ENCODE results near the gene THAP4.
"Not testable (repeated sequence)": the region's sequence is repeated elsewhere in the genome, so short reads cannot be mapped to it uniquely, and the experiment has no call there.

The THAP4 gene

GRCh38 chr2:241671457-241672240 lies 34.7 kb upstream of the THAP4 start:
- no peak for TF ChIP-seq CTCF (IDR thresholded peaks at IDR 0.05; ENCODE audit: insufficient read depth, missing control alignments)
- DNase-seq (ENCODE audit: insufficient read length, low spot score): no peak
- no peak for FAIRE-seq

GRCh38 chr2:241670333-241671110 lies 33.6 kb upstream of the THAP4 start:
- FAIRE-seq: no peak
- no peak for TF ChIP-seq CTCF (IDR thresholded peaks at IDR 0.05; ENCODE audit: insufficient read depth, missing control alignments)
- no peak for DNase-seq (ENCODE audit: insufficient read length, low spot score)

- no peak for TF ChIP-seq CTCF (IDR thresholded peaks at IDR 0.05; ENCODE audit: insufficient read depth, missing control alignments)
- DNase-seq (ENCODE audit: insufficient read length, low spot score): no peak
- no peak for FAIRE-seq
Measured at GRCh38 chr2:241668839-241669238, 31.9 kb upstream of the THAP4 start.

GRCh38 chr2:241668354-241668753 lies 31.4 kb upstream of the THAP4 start:
- DNase-seq (ENCODE audit: insufficient read length, low spot score): no peak
- no peak for FAIRE-seq
- TF ChIP-seq CTCF (IDR thresholded peaks at IDR 0.05; ENCODE audit: insufficient read depth, missing control alignments): no peak

DNA sequence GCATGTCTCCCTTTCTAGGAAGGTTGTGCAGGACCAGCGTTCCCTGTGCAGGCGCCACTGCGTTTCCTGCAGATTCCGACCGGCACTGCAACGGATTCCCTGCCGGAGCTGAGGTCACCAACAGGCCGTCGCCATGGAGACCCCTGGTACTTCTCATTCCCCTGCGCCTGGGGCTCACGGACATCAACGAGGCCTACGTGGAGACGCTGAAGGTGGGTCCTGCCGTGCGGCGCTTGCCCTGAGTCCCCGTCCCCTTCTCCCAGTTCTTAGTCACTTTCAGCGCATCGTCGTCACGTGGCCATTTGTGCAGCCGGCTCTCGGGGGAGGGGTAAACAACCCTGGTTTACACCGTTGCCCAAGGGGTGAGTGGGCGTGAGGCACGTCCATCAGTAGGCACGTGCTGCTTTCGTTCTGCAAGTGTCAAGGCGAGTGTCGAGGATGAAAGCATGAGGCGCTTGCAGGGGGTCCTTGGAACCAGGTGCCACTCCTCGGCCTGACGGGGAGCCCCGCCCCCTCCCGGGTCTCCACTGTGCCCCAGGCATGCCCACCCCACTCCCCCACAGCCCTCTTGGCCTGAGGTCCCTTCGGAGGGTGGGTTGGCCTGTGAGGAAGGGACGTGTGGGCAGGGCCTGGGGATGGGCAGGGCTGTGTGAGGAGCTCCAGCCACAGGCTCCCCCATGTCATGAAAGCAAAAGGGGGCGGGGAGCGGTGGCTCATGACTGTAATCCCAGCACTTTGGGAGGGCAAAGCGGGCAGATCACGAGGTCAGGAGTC lies 29.9 kb upstream of the THAP4 start:
- DNase-seq (ENCODE audit: insufficient read length, low spot score) (no peak), FAIRE-seq (no peak)
- no peak for TF ChIP-seq CTCF (IDR thresholded peaks at IDR 0.05; ENCODE audit: insufficient read depth, missing control alignments)

DNA sequence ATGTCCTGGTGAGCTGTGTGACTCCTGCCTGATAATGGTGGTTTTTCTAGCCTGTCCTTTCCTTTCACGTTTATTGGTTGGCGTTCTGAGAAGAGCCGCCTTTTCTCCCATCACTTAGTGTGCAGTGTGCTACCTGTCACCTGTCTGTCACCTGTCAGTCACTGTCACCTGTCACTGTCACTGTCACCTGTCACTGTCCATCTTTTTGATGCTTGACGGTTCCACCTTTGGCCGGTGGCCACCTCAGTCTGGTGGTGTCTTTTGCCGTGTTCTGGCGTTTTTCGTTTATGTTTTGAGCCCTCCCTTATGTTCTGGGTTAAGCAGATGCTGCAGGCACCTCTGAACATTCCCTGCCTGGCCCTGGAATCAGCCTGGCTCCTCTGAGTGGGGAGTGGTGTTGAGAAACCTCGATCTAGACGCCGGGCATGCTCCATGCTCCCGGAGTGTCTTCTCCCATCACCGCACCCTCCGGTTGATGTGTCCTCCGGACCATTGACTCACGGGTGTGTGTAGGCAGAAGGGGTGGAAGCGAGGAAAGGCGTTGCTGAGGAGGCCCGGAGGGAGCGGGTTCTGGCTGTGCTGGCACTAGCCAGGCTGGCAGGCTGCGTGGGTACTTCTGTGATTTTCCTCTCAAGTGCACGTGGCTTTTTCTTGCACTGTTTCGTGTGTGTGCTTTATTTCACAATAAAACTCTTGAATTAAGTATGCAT lies 28.9 kb upstream of the THAP4 start:
- no peak for TF ChIP-seq CTCF (IDR thresholded peaks at IDR 0.05; ENCODE audit: insufficient read depth, missing control alignments)
- no peak for FAIRE-seq
- no peak for DNase-seq (ENCODE audit: insufficient read length, low spot score)

DNA sequence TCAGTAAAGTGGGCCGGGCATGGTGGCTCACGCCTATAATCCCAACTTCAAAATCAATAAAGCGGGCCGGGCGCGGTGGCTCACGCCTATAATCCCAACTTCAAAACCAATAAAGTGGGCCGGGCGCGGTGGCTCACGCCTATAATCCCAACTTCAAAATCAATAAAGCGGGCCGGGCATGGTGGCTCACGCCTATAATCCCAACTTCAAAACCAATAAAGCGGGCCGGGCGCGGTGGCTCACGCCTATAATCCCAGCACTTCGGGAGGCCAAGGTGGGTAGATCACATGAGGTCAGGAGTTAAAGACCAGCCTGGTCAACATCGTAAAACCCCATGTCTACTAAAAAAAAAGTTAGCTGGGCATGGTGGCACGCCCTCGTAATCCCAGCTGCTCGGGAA lies 25.8 kb upstream of the THAP4 start:
- not testable (repeated sequence) for FAIRE-seq

More for the DNA sequence above, 25.8 kb upstream of the THAP4 start:
- DNase-seq (ENCODE audit: insufficient read length, low spot score): not testable (repeated sequence)
